HG02678 (cell line): ENCODE results near the gene PARD3B.

Source experiments
- ATAC-seq: cut with Tn5 transposase; IDR thresholded peaks from one replicate; pipeline ENCODE4 v1.9.1; 2021; ENCODE audit warnings: mild to moderate bottlenecking, moderate library complexity; ENCODE audit not compliant: unreplicated experiment

PARD3B gene

GRCh38 chr2:205161156-205161839, 616.0 kb downstream of the PARD3B start:
- no peak for ATAC-seq

GRCh38 chr2:205166745-205167144, 621.5 kb downstream of the PARD3B start:
- no peak for ATAC-seq

GRCh38 chr2:205169012-205169411, 623.7 kb downstream of the PARD3B start:
- ATAC-seq, result no peak

GRCh38 chr2:205169464-205169863, 624.2 kb downstream of the PARD3B start:
- no peak for ATAC-seq

- no peak for ATAC-seq
Measured at GRCh38 chr2:205170399-205170798, 625.1 kb downstream of the PARD3B start.

GRCh38 chr2:205171261-205171940, 626.1 kb downstream of the PARD3B start:
- no peak for ATAC-seq

GRCh38 chr2:205175831-205176230, 630.6 kb downstream of the PARD3B start:
- ATAC-seq, result no peak

GRCh38 chr2:205176546-205176945, 631.3 kb downstream of the PARD3B start:
- ATAC-seq, result no peak

- ATAC-seq, result no peak
Measured at GRCh38 chr2:205177546-205177945, 632.3 kb downstream of the PARD3B start.

GRCh38 chr2:205180730-205181129, 635.5 kb downstream of the PARD3B start:
- no peak for ATAC-seq

- ATAC-seq, result no peak
Measured at GRCh38 chr2:205187731-205188130, 642.5 kb downstream of the PARD3B start.

- ATAC-seq, result no peak
Measured at GRCh38 chr2:205188239-205189138, 643.2 kb downstream of the PARD3B start.

GRCh38 chr2:205189301-205189700, 644.0 kb downstream of the PARD3B start:
- no peak for ATAC-seq

GRCh38 chr2:205190528-205190927, 645.3 kb downstream of the PARD3B start:
- no peak for ATAC-seq

GRCh38 chr2:205193125-205193835, 648.0 kb downstream of the PARD3B start:
- no peak for ATAC-seq

- ATAC-seq, result no peak
Measured at GRCh38 chr2:205193836-205194228, 648.6 kb downstream of the PARD3B start.

- no peak for ATAC-seq
Measured at GRCh38 chr2:205197468-205198139, 652.3 kb downstream of the PARD3B start.

- ATAC-seq, result no peak
Measured at GRCh38 chr2:205198140-205198525, 652.9 kb downstream of the PARD3B start.

GRCh38 chr2:205199165-205199850, 654.0 kb downstream of the PARD3B start:
- ATAC-seq, result no peak

GRCh38 chr2:205210494-205210893, 665.2 kb downstream of the PARD3B start:
- ATAC-seq, result no peak
